Epithelial cell of prostate (primary cell): ENCODE data around the gene EXOC2.

Experiments
- DNase-seq: peaks from one replicate; pipeline ENCODE4 v3.0.0-alpha.2; 2011; ENCODE audit warnings: low read depth, low spot score
- H3K27ac ChIP-seq: fragments of 450-650 bp; 2 replicates; pipeline ENCODE4 v1.5.1; 2017; ENCODE audit warnings: mild to moderate bottlenecking

EXOC2 gene

DNA sequence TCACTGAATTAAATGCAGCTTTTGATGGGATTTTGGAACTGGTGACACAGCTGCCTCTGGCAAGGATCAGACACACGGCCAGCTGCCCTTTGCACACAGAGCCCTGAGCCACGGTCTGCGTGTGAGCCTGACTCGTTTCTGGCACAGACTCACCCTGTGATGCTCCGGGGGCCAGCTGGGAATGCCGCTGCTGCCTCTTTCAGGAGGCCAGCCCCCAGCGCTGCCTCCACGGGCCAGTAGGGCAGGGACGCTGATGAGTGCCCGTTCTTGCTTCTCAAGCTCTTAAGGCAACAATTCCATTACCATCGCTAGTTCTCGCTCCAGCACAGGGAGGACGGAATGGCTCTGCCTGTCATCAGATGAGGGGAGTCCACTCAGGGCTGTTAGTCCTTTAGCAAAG is 239.8 kb downstream of the EXOC2 start:
- H3K27ac ChIP-seq, result no peak overlapping the region
- DNase-seq, result no peak

DNA sequence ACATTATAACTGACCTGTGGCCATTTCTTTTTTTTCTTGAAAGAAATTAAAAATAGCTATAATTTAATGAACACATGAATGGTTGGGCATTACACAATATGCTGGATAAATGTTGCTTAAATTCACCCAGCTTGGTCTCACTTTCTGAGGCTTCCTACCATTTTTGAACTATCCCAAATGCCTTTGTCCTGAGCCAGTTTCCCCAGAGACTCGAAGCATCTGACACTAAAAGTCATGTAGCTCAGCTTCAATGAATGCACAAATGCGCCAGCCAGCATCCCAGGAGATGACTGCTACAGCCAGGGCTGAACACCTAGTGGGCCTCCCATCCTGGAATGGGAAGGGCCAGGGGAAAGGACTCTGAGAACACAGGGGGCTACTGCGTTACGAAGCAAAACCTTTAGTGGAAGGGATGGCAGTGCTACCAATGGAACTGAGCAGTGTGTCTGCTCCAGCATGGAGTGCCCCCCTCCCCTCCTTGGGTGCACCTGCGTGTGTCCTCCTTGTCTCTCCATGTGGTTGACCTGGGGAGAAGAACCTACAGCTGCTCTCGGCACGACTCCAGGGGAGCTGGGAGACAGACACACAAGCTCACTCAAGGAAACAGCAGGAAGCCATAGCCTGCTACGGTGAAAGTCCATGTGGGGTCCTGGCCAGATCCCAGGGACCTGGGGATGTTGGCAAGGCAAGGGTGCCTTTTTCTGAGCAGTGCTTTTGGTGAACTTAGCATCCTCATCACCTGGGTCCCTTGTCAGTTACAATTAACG is 240.5 kb downstream of the EXOC2 start:
- H3K27ac ChIP-seq, result no peak overlapping the region
- DNase-seq, result no peak

DNA sequence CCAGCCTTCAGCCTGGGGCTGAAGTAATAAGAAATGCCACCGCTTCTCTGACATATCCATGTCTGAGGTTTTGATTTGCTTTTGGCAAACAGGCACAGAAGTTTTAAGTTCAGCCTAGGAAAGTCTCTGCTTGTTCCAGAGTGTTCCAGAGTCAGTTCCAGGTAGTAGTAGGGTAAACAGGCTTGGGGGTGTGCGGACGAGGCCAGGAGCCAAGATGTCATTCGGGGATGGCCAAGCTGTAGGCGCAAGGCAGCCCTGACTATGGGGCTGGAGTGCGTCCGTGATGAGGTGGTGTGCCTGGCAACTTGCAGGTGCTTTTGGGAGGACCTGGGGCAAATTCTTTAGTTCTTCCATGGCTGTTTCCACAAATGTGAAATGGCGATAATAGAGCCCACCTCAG is 241.1 kb downstream of the EXOC2 start:
- DNase-seq, result no peak
- no peak overlapping the region for H3K27ac ChIP-seq

DNA sequence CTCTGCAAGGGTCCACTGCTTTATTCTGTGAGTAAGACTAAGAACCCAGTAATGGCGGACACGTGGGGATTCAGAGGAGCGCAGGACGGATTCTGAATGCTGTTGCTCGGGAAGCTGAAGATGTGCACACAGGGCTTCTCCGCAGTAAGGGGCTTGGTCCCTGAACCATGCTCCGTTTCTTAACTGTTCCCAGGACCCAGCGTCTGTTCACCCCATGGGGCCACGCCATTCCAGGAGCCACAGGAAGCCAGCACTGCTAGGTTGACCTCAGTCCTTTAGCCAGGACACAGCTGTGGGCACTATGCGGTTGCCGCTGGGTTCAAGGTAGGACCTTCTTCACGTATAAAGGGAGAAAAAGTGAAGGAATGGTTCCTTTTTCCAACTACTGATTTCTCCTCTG is 241.6 kb downstream of the EXOC2 start:
- H3K27ac ChIP-seq, result no peak overlapping the region
- no peak for DNase-seq

DNA sequence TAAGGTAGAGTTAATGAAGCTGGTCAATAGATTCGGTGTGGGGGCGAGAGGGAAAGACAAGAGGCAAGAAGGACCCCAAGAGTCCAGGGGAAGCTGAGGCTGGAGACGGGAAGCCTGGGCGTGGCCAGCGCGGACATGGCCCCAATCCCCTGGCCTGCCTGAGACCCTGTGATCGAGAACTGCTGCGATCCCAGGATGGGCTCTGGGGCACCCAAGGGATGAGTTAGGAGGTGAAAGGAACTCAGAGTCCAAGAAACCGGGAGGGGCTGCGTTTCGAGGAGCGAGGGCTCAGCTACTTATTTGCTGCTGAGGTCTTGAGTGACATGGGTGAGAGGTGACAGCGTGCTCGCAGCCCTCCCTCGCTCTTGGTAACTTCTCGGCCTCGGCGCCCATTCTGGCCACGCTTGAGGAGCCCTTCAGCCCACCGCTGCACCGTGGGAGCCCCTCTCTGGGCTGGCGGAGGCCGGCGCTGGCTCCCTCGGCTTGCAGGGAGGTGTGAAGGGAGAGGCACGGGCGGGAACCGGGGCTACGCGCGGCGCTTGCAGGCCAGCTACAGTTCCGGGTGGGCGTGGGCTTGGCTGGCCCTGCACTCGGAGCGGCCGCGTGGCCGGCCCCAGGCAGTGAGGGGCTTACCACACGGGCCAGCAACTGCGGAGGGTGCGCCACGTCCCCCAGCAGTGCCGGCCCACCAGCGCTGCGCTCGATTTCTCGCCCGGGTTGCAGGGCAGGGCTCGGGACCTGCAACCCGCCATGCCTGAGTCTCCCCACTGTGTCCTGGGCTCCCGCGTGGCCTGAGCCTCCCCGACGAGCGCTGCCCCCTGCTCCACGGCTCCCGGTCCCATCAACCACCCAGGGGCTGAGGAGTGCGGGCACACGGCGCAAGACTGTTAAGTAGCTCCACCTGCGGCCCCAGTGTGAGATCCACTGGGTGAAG is 243.2 kb downstream of the EXOC2 start:
- no peak overlapping the region for H3K27ac ChIP-seq
- DNase-seq, result no peak

DNA sequence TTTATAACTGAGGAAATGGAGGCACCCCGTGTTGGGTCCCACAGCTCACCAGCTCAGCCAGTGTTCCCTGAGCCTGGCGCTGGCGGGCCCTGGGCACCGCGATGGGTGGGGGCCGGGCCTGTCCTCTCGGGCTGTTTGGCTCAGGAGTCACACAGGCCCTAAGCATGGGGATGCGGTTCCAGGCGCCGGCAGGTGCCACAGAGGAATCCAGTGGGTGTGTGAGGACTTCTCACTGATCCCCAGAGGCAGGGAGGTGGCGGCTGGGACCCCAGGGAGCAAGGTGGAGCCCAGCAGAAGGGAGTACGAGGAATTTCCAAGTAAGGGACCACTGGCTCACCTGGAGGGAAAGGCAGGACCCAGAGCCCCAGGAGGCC is 243.9 kb downstream of the EXOC2 start:
- DNase-seq, result no peak
- H3K27ac ChIP-seq, result no peak overlapping the region

DNA sequence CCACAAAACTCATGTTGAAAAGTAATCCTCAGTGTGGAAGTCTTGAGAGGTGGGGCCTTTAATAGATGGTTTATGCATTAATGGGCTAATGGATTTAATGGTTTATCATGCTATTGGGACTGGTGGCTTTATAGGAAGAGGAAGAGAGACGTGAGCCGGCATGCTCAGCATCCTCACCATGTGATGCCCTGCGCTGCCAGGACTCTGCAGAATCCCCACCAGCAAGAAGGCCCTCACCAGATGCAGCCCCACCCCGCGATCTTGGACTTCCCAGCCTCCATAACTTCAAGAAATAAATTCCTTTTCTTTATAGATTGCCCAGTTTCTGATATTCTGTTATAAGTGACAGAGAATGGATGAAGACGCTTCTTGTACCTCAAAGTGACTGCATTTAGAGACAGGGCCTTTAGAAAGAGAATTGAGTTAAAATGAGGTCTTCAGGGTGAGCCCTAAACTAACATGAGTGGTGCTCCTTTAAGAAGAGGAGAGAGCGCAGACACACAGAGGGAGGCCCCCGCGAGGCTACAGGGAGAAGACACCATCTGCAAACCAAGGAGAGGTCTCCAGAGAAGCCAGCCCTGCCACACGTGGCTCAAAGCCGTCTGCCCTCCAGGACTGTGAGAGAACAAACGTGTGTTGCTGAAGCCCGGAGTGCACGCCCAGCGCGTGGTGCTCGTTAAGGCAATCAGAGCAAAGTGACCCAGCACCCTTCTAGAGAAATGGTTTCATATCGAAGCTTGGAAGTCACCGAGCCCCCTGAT is 244.5 kb downstream of the EXOC2 start:
- H3K27ac ChIP-seq, result no peak overlapping the region
- DNase-seq, result no peak

DNA sequence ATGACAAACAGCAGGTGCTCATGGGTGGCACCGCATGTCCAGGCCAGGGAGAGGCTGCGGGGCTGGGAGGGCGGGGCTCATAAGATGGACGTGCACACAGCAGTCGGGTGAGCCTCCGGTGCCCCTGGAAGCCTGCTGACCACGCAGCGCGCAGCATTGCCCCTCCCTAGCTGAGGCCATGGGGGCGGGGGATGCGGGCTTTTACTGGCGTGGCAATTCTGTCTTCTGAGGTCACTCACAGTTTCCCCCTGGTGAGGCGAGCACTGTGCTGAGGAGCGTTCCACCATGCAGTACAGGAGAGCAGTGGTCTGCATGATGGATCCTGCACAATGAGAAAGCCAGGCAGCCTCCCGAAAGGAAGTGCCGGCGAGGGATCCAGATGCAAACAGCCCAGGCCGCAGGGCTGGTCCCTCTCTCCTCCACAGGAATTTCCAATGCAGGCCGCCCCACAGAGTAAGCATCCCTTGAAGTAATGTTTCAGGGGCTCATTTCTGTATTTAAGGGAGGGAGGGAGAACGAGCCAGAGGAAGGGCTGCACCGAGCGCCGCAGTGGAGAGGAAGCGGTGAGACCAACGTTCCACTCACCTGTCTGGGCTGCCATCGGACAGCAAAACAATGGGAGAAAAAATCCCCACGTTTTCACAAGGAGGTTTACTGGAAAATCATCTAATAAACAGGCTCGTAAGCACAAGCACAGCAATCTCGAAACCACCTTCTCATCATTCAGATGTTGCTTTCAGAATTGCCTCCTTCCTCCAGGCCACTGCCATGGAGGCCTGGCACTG is 245.4 kb downstream of the EXOC2 start:
- H3K27ac ChIP-seq, result no peak overlapping the region
- no peak for DNase-seq

DNA sequence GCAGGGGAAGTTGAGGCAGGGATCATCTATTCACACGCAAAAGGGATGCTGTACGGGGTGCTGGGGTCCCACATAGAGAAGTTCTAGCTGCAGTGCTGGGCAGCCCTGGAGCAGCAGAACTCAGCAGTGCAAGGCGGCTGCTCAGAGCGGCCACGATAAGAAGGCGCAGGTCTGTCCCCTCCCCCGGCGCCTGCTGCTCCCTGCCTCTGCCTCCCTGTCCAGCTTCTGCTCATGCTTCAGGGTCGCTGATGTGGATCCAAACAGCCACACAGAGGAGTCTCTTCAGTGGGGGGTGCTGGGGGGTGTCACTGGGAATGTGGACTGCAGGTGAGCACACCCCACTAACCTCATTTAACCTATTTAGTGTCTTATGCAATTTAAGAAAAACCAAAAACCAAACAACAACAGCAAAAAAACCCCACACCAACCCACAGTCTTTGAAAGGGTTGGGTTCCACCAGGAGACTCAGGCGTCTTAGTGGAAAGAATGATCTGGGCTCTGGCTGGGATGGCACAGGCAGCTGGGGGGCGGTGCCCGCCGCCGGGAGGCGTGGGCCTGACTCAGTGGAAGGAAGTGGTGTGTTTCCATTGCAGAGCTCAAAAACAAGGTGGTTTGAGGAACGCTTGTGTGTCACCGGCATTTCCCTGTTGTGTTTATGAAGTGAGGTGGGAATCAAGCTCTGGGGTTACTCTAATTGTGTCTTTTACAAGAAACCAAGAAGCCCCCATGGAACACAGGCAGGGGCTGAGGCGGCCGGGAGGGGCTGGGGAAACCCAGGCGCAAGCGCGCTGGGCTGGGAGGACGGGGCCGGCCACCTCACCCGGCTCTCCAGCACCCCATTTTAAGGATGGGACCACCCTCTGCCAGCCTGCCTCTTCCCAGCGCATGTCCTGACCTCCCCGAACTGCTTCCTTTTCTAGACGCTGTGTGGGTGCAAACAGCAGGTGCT is 246.2 kb downstream of the EXOC2 start:
- DNase-seq, result no peak
- H3K27ac ChIP-seq, result no peak overlapping the region

DNA sequence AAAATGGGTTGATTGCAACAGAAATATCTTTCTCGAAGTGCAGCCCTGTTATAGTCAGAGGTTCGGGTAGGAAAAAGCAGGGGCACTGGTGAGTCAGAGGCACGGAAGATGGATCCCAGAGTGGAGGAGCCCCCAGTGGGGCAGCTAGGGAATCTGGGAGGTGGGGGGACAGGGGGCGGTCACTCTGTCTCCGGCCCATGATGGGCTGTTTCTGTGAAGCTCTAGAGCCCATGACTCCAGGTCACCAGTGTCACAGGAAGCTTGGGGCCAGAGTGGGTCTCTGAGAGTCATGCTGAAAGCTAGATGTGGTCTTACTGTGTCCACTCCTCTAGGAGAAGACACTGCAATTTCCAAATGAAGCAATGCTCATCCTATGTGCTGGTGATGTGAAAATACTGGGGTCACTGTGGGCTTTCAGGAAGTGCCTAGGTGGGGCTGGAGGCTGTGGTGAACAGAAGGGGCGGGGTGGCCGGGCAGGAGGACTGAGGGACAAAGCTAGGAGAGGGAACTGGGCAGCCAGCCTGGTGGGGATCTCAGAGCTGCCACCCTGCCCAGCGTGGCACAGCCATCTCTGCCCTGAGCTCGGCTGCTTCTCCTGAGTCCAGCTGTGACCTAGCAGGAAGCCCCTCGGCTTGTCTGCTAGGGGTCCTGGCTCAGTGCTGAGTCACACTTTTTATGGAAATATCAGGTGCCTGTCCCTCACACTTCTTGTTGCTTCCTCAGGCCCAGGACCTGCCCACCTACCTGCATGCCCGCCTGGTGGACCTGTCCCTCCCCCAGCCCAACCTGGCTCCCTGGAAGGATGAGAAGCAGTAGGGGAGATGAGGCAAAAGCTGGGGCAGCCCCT is 247.1 kb downstream of the EXOC2 start:
- H3K27ac ChIP-seq, result no peak overlapping the region
- DNase-seq, result no peak

DNA sequence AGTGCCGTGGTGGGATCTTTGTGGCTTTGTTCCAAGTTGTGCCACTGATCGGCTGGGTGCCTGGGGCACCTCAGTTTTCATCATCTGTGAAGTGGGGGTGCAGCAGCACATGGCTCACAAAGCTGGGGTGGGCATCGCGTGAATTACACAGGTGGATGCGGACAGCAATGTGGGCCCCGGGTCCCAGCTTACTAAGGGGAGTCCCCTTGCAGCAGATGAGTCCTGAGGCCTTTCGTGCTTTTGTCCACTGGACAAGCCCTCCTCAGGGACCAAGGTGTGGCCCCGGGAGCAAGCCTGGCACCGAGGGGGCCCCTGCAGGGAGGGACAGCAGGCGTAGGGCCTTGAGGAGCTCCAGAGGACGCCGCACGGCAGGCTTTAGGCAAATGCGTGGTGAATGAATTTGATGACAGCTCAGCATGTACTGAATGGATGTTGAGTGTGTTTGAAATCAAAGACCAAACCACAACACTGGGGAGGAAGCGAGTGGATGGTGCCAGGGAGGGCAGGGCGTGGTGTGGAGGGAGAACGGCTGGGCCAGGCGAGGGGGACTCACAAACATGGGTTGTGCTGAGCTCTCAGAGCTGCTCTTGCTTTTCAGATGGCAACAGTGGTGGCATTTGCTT is 248.2 kb downstream of the EXOC2 start:
- H3K27ac ChIP-seq, result no peak overlapping the region
- no peak for DNase-seq

DNA sequence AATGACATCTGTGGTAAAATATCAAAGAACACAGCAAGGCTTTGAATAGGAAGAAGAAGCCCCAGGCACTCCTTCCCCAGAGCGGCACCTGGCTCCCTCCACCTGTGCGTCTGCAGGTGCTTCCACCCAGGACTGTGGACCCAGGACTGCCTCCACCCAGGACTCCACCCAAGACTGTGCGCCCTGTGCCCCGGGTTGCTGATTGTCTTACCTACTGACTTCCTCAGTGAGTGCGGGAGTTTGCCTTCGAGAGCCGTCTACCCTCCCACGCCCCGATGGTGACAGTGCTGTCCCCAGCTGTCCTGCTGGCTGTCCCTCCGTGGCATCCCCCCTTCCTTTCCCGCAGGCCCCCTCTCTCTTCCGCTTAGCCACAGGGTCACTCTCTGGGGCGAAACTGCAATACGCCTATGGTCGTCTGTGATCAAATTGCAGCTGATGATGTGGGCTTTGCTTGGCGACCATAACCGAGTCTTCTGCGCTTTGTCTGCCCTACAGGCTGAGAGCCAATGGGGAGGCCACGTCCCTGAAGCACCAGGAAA is 249.2 kb downstream of the EXOC2 start:
- DNase-seq, result no peak
- H3K27ac ChIP-seq, result no peak overlapping the region

DNA sequence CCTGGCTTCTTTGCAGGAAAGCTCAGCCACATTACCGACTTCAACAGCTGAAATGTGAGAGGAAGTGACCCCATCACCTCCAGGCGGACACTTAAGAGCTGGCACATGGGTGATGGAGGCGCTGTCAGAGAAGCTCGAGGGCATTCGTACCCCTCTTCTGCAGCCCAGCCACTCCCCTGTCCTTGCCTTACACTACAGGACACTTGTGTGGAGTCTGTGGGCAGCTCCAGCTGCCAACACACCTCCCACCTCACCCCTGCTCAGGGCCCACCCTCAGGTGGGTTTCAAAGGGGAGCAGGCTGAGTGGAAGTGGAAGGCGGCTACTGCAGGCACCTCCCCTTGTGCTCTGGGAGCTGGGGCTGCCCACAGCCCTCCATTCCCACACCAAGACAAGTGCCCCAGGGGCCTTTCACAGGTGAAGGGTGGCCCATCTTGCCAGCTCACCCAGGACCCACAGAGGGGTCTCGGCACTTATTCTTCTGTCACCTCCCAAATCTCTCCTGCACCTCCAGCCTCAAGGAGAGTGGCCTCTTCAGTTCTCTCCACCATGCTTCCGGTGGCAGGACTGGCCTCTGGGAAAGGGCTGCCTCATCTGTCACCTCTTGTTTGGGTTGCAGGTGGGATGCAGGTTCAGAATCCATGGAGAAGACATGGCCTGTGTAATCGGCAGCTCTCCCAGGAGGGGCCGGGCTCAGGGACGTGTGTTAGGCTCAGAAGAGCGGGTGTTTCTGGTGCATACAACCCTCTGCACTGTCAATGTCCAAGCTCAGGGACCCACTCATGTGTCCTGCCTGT is 251.6 kb downstream of the EXOC2 start:
- no peak for DNase-seq
- H3K27ac ChIP-seq, result no peak overlapping the region

DNA sequence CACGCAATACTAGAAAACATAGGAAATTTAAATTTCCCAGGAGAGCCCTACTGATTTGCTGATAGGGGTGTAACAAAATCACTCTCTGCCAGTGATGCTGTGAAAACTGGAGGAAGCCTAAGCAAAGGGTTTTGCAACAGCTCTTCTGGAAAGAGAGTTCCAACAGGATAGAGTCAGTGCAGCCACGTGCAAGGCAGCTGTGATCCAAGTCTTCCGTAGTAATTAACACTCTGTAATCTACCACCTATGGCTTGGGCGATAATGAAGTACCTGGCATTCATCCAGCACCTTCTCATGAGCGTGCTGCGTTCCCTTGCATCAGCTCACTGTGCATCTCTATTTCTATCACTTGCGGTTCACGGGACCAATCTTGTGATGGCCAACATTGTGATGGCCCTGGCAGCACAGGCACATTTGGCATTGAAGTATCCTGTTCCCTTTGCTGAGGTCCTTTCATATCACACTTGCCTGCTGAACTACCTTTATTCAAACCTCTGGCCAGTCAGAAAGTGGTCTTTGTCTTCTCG is 253.2 kb downstream of the EXOC2 start:
- DNase-seq, result no peak
- no peak overlapping the region for H3K27ac ChIP-seq

DNA sequence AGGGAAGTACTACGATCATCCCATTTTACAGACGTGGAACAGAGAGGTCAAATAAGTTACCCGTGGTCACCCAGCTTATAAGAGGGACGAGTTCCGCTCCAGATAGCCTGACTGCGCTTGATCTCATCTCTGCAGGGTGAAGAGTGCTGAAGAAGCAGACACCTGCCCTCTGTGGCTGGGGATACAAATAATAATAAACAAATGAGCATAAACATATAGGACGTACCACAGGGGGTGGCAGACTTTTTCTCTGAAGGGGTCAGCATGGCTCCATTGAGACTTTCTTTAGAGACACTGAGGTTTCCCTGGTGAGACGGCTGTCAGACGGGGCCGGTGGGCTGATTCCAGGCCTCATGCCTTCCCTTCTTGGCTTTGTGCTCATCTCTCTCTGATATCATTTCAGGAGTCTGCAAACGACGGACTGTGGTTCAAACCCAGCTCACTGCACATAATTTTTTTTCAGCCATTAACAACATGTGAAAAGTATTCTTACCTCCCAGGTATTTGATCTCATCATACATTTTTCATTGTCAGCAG is 254.2 kb downstream of the EXOC2 start:
- DNase-seq, result no peak
- H3K27ac ChIP-seq, result no peak overlapping the region

DNA sequence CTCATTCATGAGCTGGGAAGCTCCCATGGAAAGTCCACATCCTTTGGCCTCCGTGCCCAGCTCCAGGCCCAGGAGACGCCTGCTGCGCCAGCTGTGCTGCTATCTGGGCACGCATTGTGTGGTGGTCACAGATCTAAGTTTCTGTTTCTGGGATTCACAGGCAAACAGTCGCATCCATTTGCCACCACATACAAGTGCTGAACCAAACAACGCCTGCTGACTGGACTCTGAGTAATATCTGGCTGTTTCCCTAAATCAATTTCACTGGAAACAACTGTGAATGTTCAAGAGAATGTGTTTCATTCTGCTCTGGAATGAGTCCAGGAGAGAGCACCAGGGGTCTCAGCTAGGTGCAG is 255.9 kb downstream of the EXOC2 start:
- DNase-seq, result no peak
- no peak overlapping the region for H3K27ac ChIP-seq
